SU-DHL-6 (cell line): ENCODE measurements around the gene PMM2.

Experiments
- H2AFZ ChIP-seq: fragments of 200-600 bp; sonication (generic); 2 replicates; pipeline ENCODE4 v1.6.1; 2014; ENCODE audit warnings: low read depth, mild to moderate bottlenecking, moderate library complexity, mixed read lengths, antibody characterized with exemption, low read length; ENCODE audit not compliant: severe bottlenecking
- H3F3A ChIP-seq: fragments of 200-600 bp; shearing (Covaris generic); 2 replicates; pipeline ENCODE4 v1.6.0; 2016; ENCODE audit warnings: antibody characterized with exemption, mild to moderate bottlenecking; ENCODE audit not compliant: insufficient read depth
- H3K27ac ChIP-seq: fragments of 200-600 bp; sonication (generic); 2 replicates; pipeline ENCODE4 v1.5.1; 2016; ENCODE audit warnings: low read depth, mild to moderate bottlenecking, low read length, moderate library complexity, mixed read lengths
- H3K27me3 ChIP-seq: fragments of 200-600 bp; sonication (generic), shearing (Covaris generic); 2 replicates; pipeline ENCODE4 v1.6.0; 2014; ENCODE audit warnings: mild to moderate bottlenecking, low read length
- H3K36me3 ChIP-seq: fragments of 200-600 bp; sonication (generic); 2 replicates; pipeline ENCODE4 v1.6.1; 2014; ENCODE audit warnings: mild to moderate bottlenecking, low read length, mixed read lengths
- H3K4me2 ChIP-seq: fragments of 300-600, 200-600 bp; shearing (Covaris generic), sonication (generic); 2 replicates; pipeline ENCODE4 v1.6.0; 2014; ENCODE audit warnings: low read length, low read depth, mild to moderate bottlenecking; ENCODE audit not compliant: poor library complexity, severe bottlenecking
- H3K4me3 ChIP-seq: fragments of 200-600 bp; sonication (generic); 2 replicates; pipeline ENCODE4 v1.5.1; 2014; ENCODE audit warnings: antibody characterized with exemption, low read length, mild to moderate bottlenecking, mixed read lengths; ENCODE audit not compliant: insufficient read depth, poor library complexity, severe bottlenecking
- H3K79me2 ChIP-seq: fragments of 200-600 bp; sonication (generic); 2 replicates; pipeline ENCODE4 v1.6.1; 2014; ENCODE audit warnings: mild to moderate bottlenecking, low read length, moderate library complexity; ENCODE audit not compliant: insufficient read depth
- H3K9ac ChIP-seq: fragments of 200-600 bp; sonication (generic); 2 replicates; pipeline ENCODE4 v1.7.0; 2014; ENCODE audit warnings: mild to moderate bottlenecking, low read length
- H3K9me2 ChIP-seq: fragments of 200-600 bp; sonication (generic); replicated peaks from 2 replicates; pipeline ENCODE4 v1.6.1; 2014; ENCODE audit warnings: low read length; ENCODE audit not compliant: insufficient read depth
- H3K9me3 ChIP-seq: fragments of 200-600 bp; sonication (generic); 2 replicates; pipeline ENCODE4 v1.6.1; 2014; ENCODE audit warnings: low read length, mixed read lengths; ENCODE audit not compliant: insufficient read depth
- H4K20me1 ChIP-seq: fragments of 200-600 bp; sonication (generic); 2 replicates; pipeline ENCODE4 v1.6.1; 2014; ENCODE audit warnings: low read depth, mild to moderate bottlenecking, antibody characterized with exemption, low read length, moderate library complexity, mixed read lengths
- EZH2phosphoT487 ChIP-seq: fragments of 200-600 bp; sonication (generic), shearing (Covaris generic); conservative IDR thresholded peaks from 2 replicates; pipeline ENCODE4 v1.6.1; 2018; ENCODE audit warnings: mild to moderate bottlenecking, antibody characterized with exemption, low read length, moderate library complexity, mixed read lengths
- TF ChIP-seq, protein P1 (sequence below): fragments of 200-600 bp; sonication (generic); IDR thresholded peaks from one replicate; pipeline ENCODE4 v1.5.1; 2017; ENCODE audit warnings: antibody characterized with exemption, mild to moderate bottlenecking, low read length, moderate library complexity; ENCODE audit not compliant: insufficient read depth, poor library complexity, severe bottlenecking

Gene PMM2

DNA sequence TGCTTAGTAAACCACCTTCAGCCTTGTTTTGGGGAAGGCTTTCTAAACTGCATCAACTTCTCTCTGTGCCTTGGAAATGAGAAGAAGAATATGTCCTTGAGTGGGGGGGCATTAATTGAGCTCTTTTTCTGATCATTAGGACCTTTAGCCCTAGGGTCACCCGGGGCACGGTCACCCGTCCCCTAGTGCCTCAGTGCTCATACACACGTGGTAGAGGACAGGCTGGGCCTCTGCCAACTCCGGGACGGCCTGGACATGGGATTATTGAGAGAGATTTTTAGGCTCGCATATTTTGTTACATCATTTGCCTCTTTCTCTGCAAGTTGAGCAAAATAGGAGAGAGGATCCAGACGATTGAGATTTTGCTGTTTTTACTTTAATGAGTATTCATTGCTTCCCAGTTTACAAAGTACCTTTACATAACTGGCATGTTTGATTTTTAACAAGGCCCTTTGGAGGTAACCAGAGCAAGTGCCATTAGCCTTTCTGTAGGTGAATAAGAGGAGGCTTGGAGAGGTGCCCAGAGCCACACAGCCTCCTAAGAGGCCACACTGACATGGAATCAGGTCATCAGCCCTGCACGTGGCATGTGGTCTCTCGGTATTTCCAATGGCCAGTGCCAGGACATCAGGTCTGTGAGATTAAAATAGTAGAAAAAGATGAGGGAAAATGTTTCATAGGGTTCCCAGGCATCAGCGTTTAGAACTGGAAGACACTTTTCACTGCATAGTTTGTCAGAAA lies 11.1 kb downstream of the PMM2 start:
- TF ChIP-seq, protein P1, sequence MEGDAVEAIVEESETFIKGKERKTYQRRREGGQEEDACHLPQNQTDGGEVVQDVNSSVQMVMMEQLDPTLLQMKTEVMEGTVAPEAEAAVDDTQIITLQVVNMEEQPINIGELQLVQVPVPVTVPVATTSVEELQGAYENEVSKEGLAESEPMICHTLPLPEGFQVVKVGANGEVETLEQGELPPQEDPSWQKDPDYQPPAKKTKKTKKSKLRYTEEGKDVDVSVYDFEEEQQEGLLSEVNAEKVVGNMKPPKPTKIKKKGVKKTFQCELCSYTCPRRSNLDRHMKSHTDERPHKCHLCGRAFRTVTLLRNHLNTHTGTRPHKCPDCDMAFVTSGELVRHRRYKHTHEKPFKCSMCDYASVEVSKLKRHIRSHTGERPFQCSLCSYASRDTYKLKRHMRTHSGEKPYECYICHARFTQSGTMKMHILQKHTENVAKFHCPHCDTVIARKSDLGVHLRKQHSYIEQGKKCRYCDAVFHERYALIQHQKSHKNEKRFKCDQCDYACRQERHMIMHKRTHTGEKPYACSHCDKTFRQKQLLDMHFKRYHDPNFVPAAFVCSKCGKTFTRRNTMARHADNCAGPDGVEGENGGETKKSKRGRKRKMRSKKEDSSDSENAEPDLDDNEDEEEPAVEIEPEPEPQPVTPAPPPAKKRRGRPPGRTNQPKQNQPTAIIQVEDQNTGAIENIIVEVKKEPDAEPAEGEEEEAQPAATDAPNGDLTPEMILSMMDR: no peak
- no peak for TF ChIP-seq EZH2phosphoT487

DNA sequence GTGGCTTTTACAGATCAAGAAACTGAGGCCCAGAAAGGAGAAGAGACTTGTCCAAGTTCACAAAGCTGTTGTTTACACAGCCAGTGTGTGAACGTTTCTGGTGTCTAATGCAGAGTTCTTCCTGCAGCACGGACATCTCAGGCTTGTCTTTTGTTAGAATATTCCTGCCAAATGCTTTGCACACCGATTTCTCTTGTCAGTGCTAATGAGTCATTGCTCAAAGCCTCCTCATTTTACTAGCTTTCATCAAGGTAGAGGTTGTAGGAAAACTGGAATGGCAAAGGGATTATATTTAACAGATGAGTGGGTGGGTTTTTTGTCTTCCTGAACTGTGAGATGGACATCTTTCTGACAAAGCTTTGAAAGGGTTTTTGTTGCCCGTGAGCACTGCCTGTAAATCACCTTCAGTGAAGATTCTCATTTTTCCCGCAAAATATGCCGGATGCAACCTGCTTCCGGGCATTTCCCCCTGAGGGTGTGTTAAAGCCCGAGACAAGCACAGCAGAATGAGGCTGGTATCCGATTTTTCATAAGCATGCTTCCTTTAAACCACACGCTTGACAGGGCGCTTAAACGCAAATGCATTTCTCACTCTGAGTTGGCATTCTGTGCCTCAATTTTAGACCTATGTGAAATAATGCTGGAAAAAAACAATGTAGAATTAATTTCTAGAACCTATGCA lies 14.7 kb downstream of the PMM2 start:
- Histone ChIP-seq H3F3A (0 out of 2 replicates have a peak, but pooled peaks cover 4% of the 10 kb centered on the region), H3K9me2 (no peaks in the 10 kb centered on the region)
- no peak for TF ChIP-seq EZH2phosphoT487
- TF ChIP-seq, protein P1: no peak

More for the DNA sequence above, 11.1 kb downstream of the PMM2 start:
- Histone ChIP-seq H3K27ac (no peak overlapping the region), H3K9me2 (no peaks in the 10 kb centered on the region), H3K27me3 (no peaks in the 10 kb centered on the region), H3K9ac (no peak overlapping the region), H3K4me3 (no peak overlapping the region), H4K20me1 (no peaks in the 10 kb centered on the region; the same call in 1 of the 2 replicates), H3F3A (no peaks in the 10 kb centered on the region), H3K79me2 (peaks cover 27% of the 10 kb centered on the region), H3K4me2 (no peak overlapping the region), H3K36me3 (peaks cover 51% of the 10 kb centered on the region), H3K9me3 (no peaks in the 10 kb centered on the region), H2AFZ (no peak overlapping the region)

DNA sequence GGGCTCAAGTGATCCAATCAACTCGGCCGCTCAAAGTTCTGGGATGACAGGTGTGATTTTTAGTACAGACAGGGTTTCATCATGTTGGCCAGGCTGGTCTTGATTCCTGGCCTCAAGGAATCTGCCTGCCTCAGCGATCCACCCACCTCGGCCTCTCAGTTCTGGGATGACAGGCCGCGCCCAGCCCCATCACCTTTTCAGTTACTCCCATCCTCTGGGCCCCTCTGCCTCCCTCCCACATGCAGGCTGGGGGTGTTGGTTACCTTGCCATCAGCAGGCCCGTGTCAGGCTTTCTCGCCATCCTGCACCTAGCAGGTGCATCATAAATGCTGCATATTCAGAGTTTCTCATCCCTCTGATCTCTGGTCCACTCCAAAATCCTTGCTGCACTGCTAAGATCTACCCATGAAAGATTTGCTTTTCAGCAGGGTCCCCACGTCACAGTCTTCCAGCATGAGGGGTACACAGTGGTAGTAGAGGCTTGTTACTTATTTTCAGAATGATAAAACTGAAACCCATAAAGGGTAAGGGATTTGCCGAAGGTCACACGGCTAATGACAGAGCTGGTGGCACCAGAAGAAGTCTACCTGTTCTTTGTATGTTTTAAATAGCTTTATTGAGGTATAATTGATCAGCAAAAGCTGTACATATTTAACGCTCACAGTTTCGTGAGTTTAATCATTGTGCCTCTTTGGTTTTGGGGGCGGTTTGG lies 16.6 kb downstream of the PMM2 start:
- Histone ChIP-seq H3K4me2 (no peak overlapping the region), H2AFZ (no peak overlapping the region), H3K4me3 (no peak overlapping the region), H3K9ac (no peak overlapping the region), H3K27ac (no peak overlapping the region), H3K9me2 (no peaks in the 10 kb centered on the region), H3K36me3 (peaks cover 42% of the 10 kb centered on the region), H3K9me3 (no peaks in the 10 kb centered on the region), H3F3A (0 out of 2 replicates have a peak, but pooled peaks cover 5% of the 10 kb centered on the region), H4K20me1 (no peaks in the 10 kb centered on the region), H3K27me3 (no peaks in the 10 kb centered on the region), H3K79me2 (peaks cover under 1% of the 10 kb centered on the region)
- TF ChIP-seq EZH2phosphoT487: no peak

More for the DNA sequence above, 14.7 kb downstream of the PMM2 start:
- Histone ChIP-seq H3K27ac (no peak overlapping the region), H3K9ac (no peak overlapping the region), H3K4me2 (no peak overlapping the region), H3K4me3 (no peak overlapping the region), H3K27me3 (no peaks in the 10 kb centered on the region), H3K79me2 (peaks cover 6% of the 10 kb centered on the region), H3K9me3 (no peaks in the 10 kb centered on the region), H4K20me1 (no peaks in the 10 kb centered on the region), H2AFZ (no peak overlapping the region), H3K36me3 (peaks cover 54% of the 10 kb centered on the region)
